HG03097 (cell line): Measurements from ENCODE around the gene ZNF529.

Experiments used
- ATAC-seq: cut with Tn5 transposase; IDR thresholded peaks from one replicate; pipeline ENCODE4 v1.9.1; 2021; ENCODE audit not compliant: unreplicated experiment, low FRiP score

The ZNF529 gene

DNA sequence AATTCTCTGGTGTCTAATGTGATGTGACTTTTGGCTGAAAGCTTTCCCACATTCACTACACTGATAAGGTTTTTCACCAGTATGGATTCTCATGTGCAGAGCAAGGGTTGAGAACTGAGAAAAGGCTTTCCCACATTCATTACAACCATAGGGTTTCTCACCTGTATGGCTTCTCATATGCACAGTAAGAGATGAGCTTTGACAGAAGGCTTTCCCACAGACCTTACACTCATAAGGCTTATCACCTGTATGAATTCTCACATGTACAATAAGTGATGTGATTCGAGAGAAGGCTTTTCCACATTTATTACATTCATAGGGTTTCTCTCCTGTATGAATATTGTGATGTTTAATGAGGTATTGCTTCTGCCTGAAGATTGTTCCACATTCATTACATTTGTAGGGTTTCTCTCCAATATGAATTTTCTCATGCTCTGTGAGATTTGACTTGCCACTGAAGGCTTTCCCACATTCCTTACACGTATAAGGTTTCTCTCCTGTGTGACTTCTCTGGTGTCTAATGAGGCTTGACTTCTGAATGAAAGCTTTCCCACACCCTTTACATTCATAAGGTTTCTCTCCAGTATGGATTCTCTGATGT, 59.0 kb downstream of the ZNF529 start:
- no peak for ATAC-seq

DNA sequence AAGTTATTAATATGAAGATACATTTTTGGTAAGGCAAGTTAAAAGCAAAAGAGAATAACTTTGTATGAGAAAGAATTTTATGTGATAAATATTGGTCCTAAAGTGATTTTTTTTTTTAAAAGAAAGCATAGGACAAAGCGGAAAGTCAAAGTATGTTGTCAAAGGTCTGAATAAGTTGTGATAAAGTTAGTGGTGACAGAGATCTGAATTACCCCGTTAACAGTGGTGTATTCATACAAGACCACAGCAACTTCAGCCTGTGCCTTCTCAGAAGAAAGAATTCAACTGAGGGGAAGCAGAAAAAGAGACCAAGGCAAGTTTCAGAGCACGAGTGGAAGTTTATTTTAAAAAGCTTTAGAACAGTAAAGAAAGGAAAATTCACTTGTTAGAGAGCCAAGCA, 64.8 kb downstream of the ZNF529 start:
- no peak for ATAC-seq

DNA sequence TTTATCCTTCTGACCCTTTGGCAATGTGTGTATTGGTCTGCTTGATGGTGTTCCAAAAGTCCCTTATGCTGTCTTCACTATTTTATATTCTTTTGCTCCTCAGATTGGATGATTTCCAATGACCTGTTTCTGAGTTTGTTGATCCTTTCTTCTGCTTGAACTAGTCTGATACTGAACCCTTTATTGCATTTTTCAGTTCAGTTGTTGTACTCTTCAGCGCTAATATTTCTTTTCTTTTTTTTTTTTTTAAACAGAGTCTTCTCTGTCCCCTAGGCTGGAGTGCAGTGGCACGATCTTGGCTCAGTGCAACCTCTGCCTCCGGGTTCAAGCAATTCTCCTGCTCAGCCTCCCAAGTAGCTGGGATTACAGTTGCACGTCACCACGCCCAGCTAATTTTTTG, 71.1 kb downstream of the ZNF529 start:
- ATAC-seq, result no peak

DNA sequence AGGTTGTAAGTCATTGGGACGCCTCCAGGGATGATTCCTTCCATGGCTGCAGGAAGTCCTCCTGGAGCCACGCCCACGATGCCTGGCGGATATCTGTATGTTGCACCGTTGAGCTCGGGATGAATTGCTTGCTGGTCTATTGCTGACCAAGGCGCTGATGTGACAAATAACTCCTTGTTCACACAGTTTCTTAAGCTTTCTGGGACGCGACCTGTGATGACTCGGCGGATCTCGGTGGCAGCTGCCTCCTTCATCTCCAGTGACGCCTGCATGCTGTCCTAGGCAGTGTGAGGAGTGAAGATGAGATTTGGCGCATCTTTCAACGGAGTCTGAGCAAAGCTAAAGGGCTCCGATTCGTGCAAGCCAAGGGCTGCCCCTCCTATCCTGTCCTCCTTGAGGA, 76.1 kb downstream of the ZNF529 start:
- no peak for ATAC-seq
